ENCODE results near the gene FRAS1.

GRCh38 chr4:78218260-78218659 lies 161.1 kb downstream of the FRAS1 start:
- no peak for TF ChIP-seq ELF4 (CRISPR knock-in tag; IDR thresholded peaks at IDR 0.05)
- TF ChIP-seq SIN3B (IDR thresholded peaks at IDR 0.05; ENCODE audit: low read depth): no peak
- TF ChIP-seq, protein P1, sequence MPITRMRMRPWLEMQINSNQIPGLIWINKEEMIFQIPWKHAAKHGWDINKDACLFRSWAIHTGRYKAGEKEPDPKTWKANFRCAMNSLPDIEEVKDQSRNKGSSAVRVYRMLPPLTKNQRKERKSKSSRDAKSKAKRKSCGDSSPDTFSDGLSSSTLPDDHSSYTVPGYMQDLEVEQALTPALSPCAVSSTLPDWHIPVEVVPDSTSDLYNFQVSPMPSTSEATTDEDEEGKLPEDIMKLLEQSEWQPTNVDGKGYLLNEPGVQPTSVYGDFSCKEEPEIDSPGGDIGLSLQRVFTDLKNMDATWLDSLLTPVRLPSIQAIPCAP (CRISPR knock-in tag; IDR thresholded peaks at IDR 0.05; ENCODE audit: borderline replicate concordance): no peak
- no peak for TF ChIP-seq HIVEP1 (CRISPR knock-in tag; IDR thresholded peaks at IDR 0.05)
- no peak for TF ChIP-seq POLR2A (conservative IDR thresholded peaks at IDR 0.05)
- no peak for TF ChIP-seq RAD21 (CRISPR knock-in tag; conservative IDR thresholded peaks at IDR 0.05 in 1 of 2, IDR thresholded peaks at IDR 0.05 in 1 of 2)
